H1 (cell line): Measurements from ENCODE around the gene DIDO1. TPM values are rescaled to one million over a fixed set of nuclear protein-coding genes. Genes with fewer than 3 reads are reported as not detected.
A peak's percentile ranks its signal among the peaks of the same experiment; 100 is the strongest.

ENCODE experiments used
- ATF3 ChIP-seq: IDR thresholded peaks from 2 replicates; pipeline ENCODE4 v1.6.1; 2011; ENCODE audit warnings: low read depth, mild to moderate bottlenecking, low read length; ENCODE audit not compliant: insufficient read depth
- BCL11A ChIP-seq, 2 experiments: IDR thresholded peaks; one replicate each; pipeline ENCODE4 v1.6.1; 2011; ENCODE audit warnings: low read depth in 2 of 2, low read length in 2 of 2, mild to moderate bottlenecking in 2 of 2
- CHD1 ChIP-seq: IDR thresholded peaks from 2 replicates; pipeline ENCODE4 v1.6.1; 2012; ENCODE audit warnings: low read depth, low read length, improper control_type of control experiment
- CREB1 ChIP-seq: IDR thresholded peaks from 2 replicates; pipeline ENCODE4 v1.6.1; 2012; ENCODE audit warnings: inconsistent platforms
- EP300 ChIP-seq, 2 experiments: IDR thresholded peaks; 1 replicate in 1 of 2; 2 replicates in 1 of 2; pipeline ENCODE4 v1.6.1; 2011 to 2012; ENCODE audit warnings: low read depth in 2 of 2, low read length in 2 of 2, mild to moderate bottlenecking in 2 of 2, borderline replicate concordance in 1 of 2, inconsistent platforms in 1 of 2, moderate library complexity in 1 of 2
- EZH2 ChIP-seq: fragments of 200-600 bp; sonication (generic); IDR thresholded peaks from 2 replicates; pipeline ENCODE4 v1.7.1; 2012; ENCODE audit warnings: low read depth, mild to moderate bottlenecking, moderate library complexity, low read length, inconsistent platforms; ENCODE audit not compliant: severe bottlenecking
- GTF2F1 ChIP-seq: IDR thresholded peaks from 2 replicates; pipeline ENCODE4 v1.6.1; 2012; ENCODE audit warnings: low read depth, low read length, improper control_type of control experiment, borderline replicate concordance
- HDAC6 ChIP-seq: IDR thresholded peaks from one replicate; pipeline ENCODE4 v1.7.1; 2012; ENCODE audit warnings: low read depth, mild to moderate bottlenecking, inconsistent platforms, low read length, moderate library complexity
- KDM1A ChIP-seq: fragments of 200-600, 300-600 bp; sonication (generic); IDR thresholded peaks from 2 replicates; pipeline ENCODE4 v1.7.1; 2016; ENCODE audit warnings: mild to moderate bottlenecking, low read length, borderline replicate concordance
- KDM4A ChIP-seq: IDR thresholded peaks from one replicate; pipeline ENCODE4 v1.7.1; 2012; ENCODE audit warnings: low read depth, mild to moderate bottlenecking, moderate library complexity, low read length, inconsistent platforms; ENCODE audit not compliant: severe bottlenecking
- MAFK ChIP-seq: IDR thresholded peaks from 2 replicates; pipeline ENCODE4 v1.6.1; 2012; ENCODE audit warnings: low read depth, mild to moderate bottlenecking, improper control_type of control experiment, low read length
- MAX ChIP-seq: IDR thresholded peaks from 2 replicates; pipeline ENCODE4 v1.6.1; 2012; ENCODE audit warnings: inconsistent platforms
- NANOG ChIP-seq: IDR thresholded peaks from 2 replicates; pipeline ENCODE4 v1.6.1; 2011; ENCODE audit warnings: low read length, low read depth, mild to moderate bottlenecking, inconsistent platforms; ENCODE audit not compliant: insufficient read depth, poor library complexity, severe bottlenecking
- NRF1 ChIP-seq: IDR thresholded peaks from 2 replicates; pipeline ENCODE4 v1.6.1; 2011; ENCODE audit warnings: mild to moderate bottlenecking, low read depth, low read length, improper control_type of control experiment
- RBBP5 ChIP-seq: IDR thresholded peaks from 2 replicates; pipeline ENCODE4 v1.7.1; 2012; ENCODE audit warnings: low read depth, mild to moderate bottlenecking, inconsistent platforms, low read length, moderate library complexity, borderline replicate concordance
- RFX5 ChIP-seq: IDR thresholded peaks from 2 replicates; pipeline ENCODE4 v1.6.1; 2011; ENCODE audit warnings: low read depth, low read length, improper control_type of control experiment, borderline replicate concordance
- RXRA ChIP-seq: IDR thresholded peaks from 2 replicates; pipeline ENCODE4 v1.6.1; 2011; ENCODE audit warnings: low read depth, mild to moderate bottlenecking, low read length, moderate library complexity; ENCODE audit not compliant: insufficient read depth
- SIN3A ChIP-seq, 2 experiments: IDR thresholded peaks in 1 of 2; conservative IDR thresholded peaks in 1 of 2; 2 replicates each; pipeline ENCODE4 v1.6.1; 2011 to 2012; ENCODE audit warnings: low read length in 2 of 2, improper control_type of control experiment in 1 of 2, low read depth in 1 of 2, mild to moderate bottlenecking in 1 of 2
- SP1 ChIP-seq: IDR thresholded peaks from 2 replicates; pipeline ENCODE4 v1.6.1; 2011; ENCODE audit warnings: low read depth, low read length
- SP4 ChIP-seq: IDR thresholded peaks from 2 replicates; pipeline ENCODE4 v1.6.1; 2012; ENCODE audit warnings: low read length, inconsistent platforms
- TEAD4 ChIP-seq: IDR thresholded peaks from 2 replicates; pipeline ENCODE4 v1.6.1; 2012; ENCODE audit warnings: low read depth, low read length, inconsistent platforms, mixed read lengths
- ZNF274 ChIP-seq: IDR thresholded peaks from 2 replicates; pipeline ENCODE4 v1.7.0; 2012; ENCODE audit warnings: low read length, borderline replicate concordance; ENCODE audit errors: extremely low read depth
- polyA plus RNA-seq, 7 experiments: library from polyadenylated mRNA; depleted of rRNA in 3 of 7; stranded (reverse) in 5 of 7; unstranded in 2 of 7; fragments of >200 nt in 5 of 7; fragments of 200-250 nt in 2 of 7; gene quantifications; 1 replicate in 5 of 7; 2 replicates in 1 of 7; 4 replicates in 1 of 7; pipeline versions ENCODE4 v1.2.1 to v1.2.3, GENCODE V29; 2011 to 2013; ENCODE audit warnings: missing spikeins in 2 of 7, mixed read lengths in 2 of 7
- total RNA-seq: library from RNA; stranded (reverse); fragmentation: NEBNext Ultra II Directional; extraction: Animal tissue kit (Norgen Biotek cat#: 25700); gene quantifications from 2 replicates; pipeline ENCODE4 v1.2.1, GENCODE V29; 2021

Gene DIDO1
- total and polyA plus RNA-seq, 2 of the 8 experiments (the other 6 are each of a cell fraction or from before 2014, with no cell fraction given) = 53.6 to 82.8 TPM

- TF ChIP-seq MAX (no peak), KDM4A (peak; percentile 64), NANOG (no peak), ZNF274 (no peak), ATF3 (no peak), TEAD4 (no peak), RBBP5 (no peak), SP4 (no peak), SP1 (no peak), HDAC6 (no peak), GTF2F1 (no peak), RXRA (no peak), CHD1 (no peak), EP300 (IDR thresholded peaks at IDR 0.05; ENCODE audit: borderline replicate concordance in 1 of 2, low read depth in 2 of 2, low read length in 2 of 2) (no peak), NRF1 (no peak), BCL11A (IDR thresholded peaks at IDR 0.05; ENCODE audit: low read depth in 2 of 2, low read length in 2 of 2) (no peak), RFX5 (no peak), CREB1 (no peak), SIN3A (conservative IDR thresholded peaks at IDR 0.05 in 1 of 2, IDR thresholded peaks at IDR 0.05 in 1 of 2; ENCODE audit: low read depth in 1 of 2, low read length in 2 of 2) (peak in 1 of 2 experiments; percentile 67; a peak in 2 of 4 replicates), KDM1A (peak; percentile 84; the same call in 1 of the 2 replicates), EZH2 (no peak), MAFK (no peak)
These were observed 45.9 kb upstream of the DIDO1 start (continued) for GRCh38 chr20:62971950-62972844.
